ENCODE results near the gene CHRM1. TPM values are rescaled to one million over a fixed set of nuclear protein-coding genes. Genes with fewer than 3 reads are reported as not detected.
"Not testable (repeated sequence)": the region's sequence is repeated elsewhere in the genome, so short reads cannot be mapped to it uniquely, and the experiment has no call there.

The CHRM1 gene
- total RNA-seq, 1 donor from 2014 or later: 4.7 TPM

- no peak for ATAC-seq
- DNase-seq: no peak
- peak overlapping the region; percentile 13 for H3K27ac ChIP-seq
- H3K4me3 ChIP-seq: no peak overlapping the region
- no peaks in the 10 kb centered on the region for H3K9me3 ChIP-seq
- H3K4me1 ChIP-seq: peaks cover 13% of the 10 kb centered on the region
- H3K36me3 ChIP-seq: no peaks in the 10 kb centered on the region
- no peak for TF ChIP-seq CTCF (IDR thresholded peaks at IDR 0.05)
- H3K27me3 ChIP-seq: no peaks in the 10 kb centered on the region
- intact Hi-C loops (cut with DNase I): no loop called here
Measured at GRCh38 chr11:62958547-62959421, 37.6 kb upstream of the CHRM1 start.

- TF ChIP-seq CTCF (IDR thresholded peaks at IDR 0.05): no peak
- DNase-seq (no peak), ATAC-seq (no peak)
- Histone ChIP-seq H3K4me1 (peaks cover 13% of the 10 kb centered on the region), H3K27me3 (no peaks in the 10 kb centered on the region), H3K9me3 (no peaks in the 10 kb centered on the region), H3K36me3 (no peaks in the 10 kb centered on the region), H3K27ac (no peak overlapping the region), H3K4me3 (no peak overlapping the region)
- intact Hi-C loops (cut with DNase I): no loop called here
Measured at GRCh38 chr11:62957147-62957546, 36.0 kb upstream of the CHRM1 start.

GRCh38 chr11:62954478-62954877 lies 33.3 kb upstream of the CHRM1 start:
- no peaks in the 10 kb centered on the region for H3K27me3 ChIP-seq
- intact Hi-C loops (cut with DNase I): no loop called here
- DNase-seq (no peak), ATAC-seq (no peak)
- H3K27ac ChIP-seq: no peak overlapping the region
- no peak overlapping the region for H3K4me3 ChIP-seq
- peaks cover 11% of the 10 kb centered on the region for H3K4me1 ChIP-seq
- no peak for TF ChIP-seq CTCF (IDR thresholded peaks at IDR 0.05)
- no peaks in the 10 kb centered on the region for H3K9me3 ChIP-seq
- H3K36me3 ChIP-seq: no peaks in the 10 kb centered on the region

GRCh38 chr11:62953811-62954210 lies 32.6 kb upstream of the CHRM1 start:
- Histone ChIP-seq H3K4me1 (peaks cover 5% of the 10 kb centered on the region), H3K9me3 (no peaks in the 10 kb centered on the region), H3K36me3 (no peaks in the 10 kb centered on the region), H3K4me3 (no peak overlapping the region), H3K27me3 (no peaks in the 10 kb centered on the region), H3K27ac (no peak overlapping the region)
- intact Hi-C loops (cut with DNase I): no loop called here
- TF ChIP-seq CTCF (IDR thresholded peaks at IDR 0.05): no peak
- ATAC-seq (no peak), DNase-seq (no peak)

GRCh38 chr11:62948765-62949320 lies 27.7 kb upstream of the CHRM1 start:
- no peaks in the 10 kb centered on the region for H3K27me3 ChIP-seq
- no peaks in the 10 kb centered on the region for H3K4me1 ChIP-seq
- H3K36me3 ChIP-seq: no peaks in the 10 kb centered on the region
- intact Hi-C loops (cut with DNase I): no loop called here
- no peak for TF ChIP-seq CTCF (IDR thresholded peaks at IDR 0.05)
- ATAC-seq (no peak), DNase-seq (no peak)
- no peaks in the 10 kb centered on the region for H3K9me3 ChIP-seq
- H3K27ac ChIP-seq: no peak overlapping the region
- H3K4me3 ChIP-seq: no peak overlapping the region

GRCh38 chr11:62945538-62945937 lies 24.4 kb upstream of the CHRM1 start:
- H3K9me3 ChIP-seq; H3K27me3 ChIP-seq; H3K4me1 ChIP-seq; DNase-seq; intact Hi-C loops (cut with DNase I); H3K36me3 ChIP-seq; H3K27ac ChIP-seq; H3K4me3 ChIP-seq; ATAC-seq: not testable (repeated sequence)

- DNase-seq; H3K4me1 ChIP-seq; intact Hi-C loops (cut with DNase I); H3K9me3 ChIP-seq; ATAC-seq; H3K36me3 ChIP-seq; H3K4me3 ChIP-seq; H3K27ac ChIP-seq; H3K27me3 ChIP-seq: not testable (repeated sequence)
Measured at GRCh38 chr11:62937528-62937927, 16.4 kb upstream of the CHRM1 start.

All from upper lobe of right lung (tissue), 1 donor.